Smooth muscle cell (in vitro differentiated cells): ENCODE data around the gene SNAP23. TPM values are rescaled to one million over a fixed set of nuclear protein-coding genes. Genes with fewer than 3 reads are reported as not detected.
A peak's percentile ranks its signal among the peaks of the same experiment; 100 is the strongest.

Experiments used
- DNase-seq: peaks from one replicate; lab custom pipeline; 2025; ENCODE audit not compliant: unreplicated experiment; lab: John Stamatoyannopoulos, UW
- H2AFZ ChIP-seq: fragments of 200-600 bp; sonication (generic); 2 replicates; pipeline ENCODE4 v1.6.0; 2016; ENCODE audit warnings: antibody characterized with exemption, low read depth, mild to moderate bottlenecking
- H3F3A ChIP-seq: fragments of 200-600 bp; sonication (generic); 2 replicates; pipeline ENCODE4 v1.6.0; 2017; ENCODE audit warnings: antibody characterized with exemption, low read depth
- H3K27ac ChIP-seq: fragments of 200-600 bp; sonication (generic); 2 replicates; pipeline ENCODE4 v1.5.1; 2016; ENCODE audit warnings: low read depth, mild to moderate bottlenecking
- H3K27me3 ChIP-seq: fragments of 200-600 bp; sonication (generic); 2 replicates; pipeline ENCODE4 v1.6.1; 2016; ENCODE audit warnings: low read depth, mild to moderate bottlenecking
- H3K36me3 ChIP-seq: fragments of 200-600 bp; sonication (generic); 2 replicates; pipeline ENCODE4 v1.5.1; 2016; ENCODE audit warnings: low read depth
- H3K4me1 ChIP-seq: fragments of 200-600 bp; sonication (generic); 2 replicates; pipeline ENCODE4 v1.5.1; 2016; ENCODE audit warnings: low read depth
- H3K4me2 ChIP-seq: fragments of 200-600 bp; sonication (generic); 2 replicates; pipeline ENCODE4 v1.6.0; 2016; ENCODE audit warnings: mild to moderate bottlenecking
- H3K4me3 ChIP-seq: fragments of 200-600 bp; sonication (generic); 2 replicates; pipeline ENCODE4 v1.5.1; 2016; ENCODE audit warnings: mild to moderate bottlenecking
- H3K79me2 ChIP-seq: fragments of 200-600 bp; sonication (generic); 2 replicates; pipeline ENCODE4 v1.6.0; 2016; ENCODE audit warnings: low read depth, mild to moderate bottlenecking
- H3K9ac ChIP-seq: fragments of 200-600 bp; sonication (generic); 2 replicates; pipeline ENCODE4 v1.6.0; 2016; ENCODE audit warnings: low read depth
- H3K9me3 ChIP-seq: fragments of 200-600 bp; sonication (generic); replicated peaks from 2 replicates; pipeline ENCODE4 v1.5.1; 2016; ENCODE audit warnings: low read depth
- H4K20me1 ChIP-seq: fragments of 200-600 bp; sonication (generic); 2 replicates; pipeline ENCODE4 v1.6.0; 2016; ENCODE audit warnings: low read depth
- CTCF ChIP-seq: fragments of 200-600 bp; sonication (generic); IDR thresholded peaks from 2 replicates; pipeline ENCODE4 v1.5.1; 2017; ENCODE audit warnings: borderline replicate concordance, mild to moderate bottlenecking, antibody characterized with exemption; ENCODE audit not compliant: insufficient read depth, poor library complexity, severe bottlenecking
- WGBS: methylation state at CpG from one replicate; pipeline ENCODE4 v1.1.7; 2016; ENCODE audit warnings: low lambda C conversion rate; 5-methylcytosine and 5-hydroxymethylcytosine counted together
- polyA plus RNA-seq: library from polyadenylated mRNA; unstranded; fragments of >200 nt; fragmentation: Nextera tagmentation; extraction: Ambion mirVana; gene quantifications from 2 replicates; pipeline ENCODE4 v1.2.1, GENCODE V29; 2016
- total RNA-seq: library from RNA; depleted of rRNA; stranded (reverse); fragments of >200 nt; gene quantifications from 2 replicates; pipeline ENCODE4 v1.2.3, GENCODE V29; 2014

Gene SNAP23
- total and polyA plus RNA-seq, 2 experiments from 2014 or later = 73.8 to 78.7 TPM

DNA sequence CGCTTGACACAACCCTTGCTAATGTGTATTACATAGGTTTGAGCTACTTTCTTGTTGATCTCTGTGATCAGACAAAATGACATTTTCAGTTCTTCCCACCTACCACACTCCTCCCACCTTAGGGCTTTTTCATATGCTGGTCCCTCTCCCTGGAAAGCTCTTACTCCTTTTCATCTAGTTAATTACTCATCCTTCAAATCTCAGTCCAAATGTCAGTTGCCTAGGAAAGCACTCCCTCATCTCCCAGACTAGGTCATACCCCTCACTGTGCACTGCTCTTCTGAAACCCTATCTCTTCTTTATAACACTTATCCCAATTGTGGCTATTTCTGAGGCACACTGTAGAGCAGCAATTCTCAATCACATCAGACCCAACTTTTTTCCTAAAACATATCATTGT lies 11.8 kb upstream of the SNAP23 start:
- H3K36me3 ChIP-seq = no peaks in the 10 kb centered on the region
- H3K4me3 ChIP-seq = no peak overlapping the region
- WGBS = 100% methylated on average over 1 of the region's 1 CpG
- H3K4me2 ChIP-seq = no peak overlapping the region
- H4K20me1 ChIP-seq = peaks cover 49% of the 10 kb centered on the region
- no peaks in the 10 kb centered on the region for H3F3A ChIP-seq
- H3K4me1 ChIP-seq = no peaks in the 10 kb centered on the region
- H3K79me2 ChIP-seq = peaks cover 86% of the 10 kb centered on the region
- no peaks in the 10 kb centered on the region for H3K27me3 ChIP-seq
- H3K9me3 ChIP-seq = no peaks in the 10 kb centered on the region
- no peak overlapping the region for H3K27ac ChIP-seq
- no peak for TF ChIP-seq CTCF
- H3K9ac ChIP-seq = no peak overlapping the region
- no peak overlapping the region for H2AFZ ChIP-seq
- no peak for DNase-seq

DNA sequence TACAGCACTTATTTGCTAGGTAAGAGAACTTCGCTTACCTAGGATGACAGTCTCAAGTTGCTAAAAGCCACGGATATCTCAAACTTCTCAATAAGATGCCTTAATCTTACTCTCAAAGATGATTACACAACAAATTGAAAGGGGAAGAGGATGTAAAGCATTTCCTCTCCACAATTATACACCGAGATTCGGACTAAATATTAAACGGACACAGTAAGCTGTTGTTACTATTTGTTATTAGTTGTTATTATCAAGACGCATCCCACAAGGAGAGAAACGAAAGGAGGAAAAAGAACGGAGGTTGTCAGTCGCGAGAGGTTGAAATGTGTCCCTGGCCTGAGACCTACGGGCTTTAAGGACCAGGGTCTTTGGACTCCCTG lies 5.2 kb upstream of the SNAP23 start:
- no peaks in the 10 kb centered on the region for H3K9me3 ChIP-seq
- peaks cover 18% of the 10 kb centered on the region for H3K4me1 ChIP-seq
- peak overlapping the region; percentile 99 for H3K9ac ChIP-seq
- peaks cover 16% of the 10 kb centered on the region for H3F3A ChIP-seq
- H2AFZ ChIP-seq = peak overlapping the region; percentile 98
- peak overlapping the region; percentile 100 for H3K4me2 ChIP-seq
- WGBS = 8% methylated on average over 11 of the region's 11 CpGs
- no peak for DNase-seq
- no peak for TF ChIP-seq CTCF
- no peaks in the 10 kb centered on the region for H3K27me3 ChIP-seq
- H3K36me3 ChIP-seq = no peaks in the 10 kb centered on the region
- H3K4me3 ChIP-seq = peak overlapping the region; percentile 75
- H4K20me1 ChIP-seq = peaks cover 18% of the 10 kb centered on the region
- peaks cover 54% of the 10 kb centered on the region for H3K79me2 ChIP-seq
- peak overlapping the region; percentile 100 for H3K27ac ChIP-seq

DNA sequence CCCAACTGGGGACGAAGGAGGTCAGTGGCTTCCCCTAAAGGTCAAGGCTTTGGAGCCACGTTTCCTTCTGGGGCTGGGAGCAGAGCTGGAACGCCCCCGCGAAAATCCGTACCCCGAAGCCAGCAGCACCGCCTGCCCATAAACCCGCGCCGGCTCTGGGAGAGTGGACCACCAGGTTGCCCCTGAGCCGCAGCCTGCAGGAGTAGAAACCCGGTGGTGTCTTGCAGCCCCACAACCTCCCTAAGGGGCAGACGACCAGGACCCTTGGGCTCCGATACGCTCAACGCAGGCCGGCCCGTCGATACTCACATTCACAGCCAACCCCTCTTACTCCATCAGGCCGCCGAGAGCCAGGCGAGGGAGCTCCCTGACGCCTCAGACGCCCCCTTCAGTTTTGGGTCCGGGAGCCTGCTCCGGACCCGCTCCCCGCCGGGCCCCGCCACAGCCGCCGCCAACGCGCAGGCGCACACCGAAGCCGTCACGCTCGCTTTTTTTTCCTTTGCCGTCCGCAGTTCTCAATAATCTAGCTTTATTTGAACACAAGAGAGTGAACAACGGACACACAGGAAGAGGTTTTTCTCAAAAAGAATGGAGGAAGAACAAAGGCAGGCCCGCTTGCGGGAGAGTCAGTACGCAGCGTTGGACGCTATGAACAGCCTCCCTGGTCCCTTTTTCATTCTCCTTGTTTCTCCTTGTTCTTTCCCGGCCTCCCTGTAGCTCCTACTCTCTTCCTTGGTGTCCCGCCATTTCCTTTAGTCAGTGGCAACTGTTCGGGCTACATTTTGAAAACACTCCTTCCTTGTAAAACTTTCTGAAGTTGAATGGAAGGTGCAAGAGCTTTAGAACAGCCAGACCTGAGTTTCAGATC lies 4.5 kb upstream of the SNAP23 start, which contains the start of gene ZNF106:
Gene ZNF106 (minus strand): TSS at position 471 of the 868 bp plus-strand sequence. CDS start 18,852 bp downstream, outside the sequence.
- Histone ChIP-seq H3K9ac (peak within 1 kb of the TSS; percentile 99), H3K4me1 (peaks cover 18% of the 10 kb centered on the region), H3K79me2 (peaks cover 52% of the 10 kb centered on the region), H4K20me1 (peaks cover 17% of the 10 kb centered on the region), H3K4me3 (peak within 1 kb of the TSS; percentile 75), H3K27ac (peak within 1 kb of the TSS; percentile 100), H3K4me2 (peak within 1 kb of the TSS; percentile 100), H2AFZ (peak within 1 kb of the TSS; percentile 98), H3K36me3 (no peaks in the 10 kb centered on the region), H3F3A (peaks cover 16% of the 10 kb centered on the region), H3K9me3 (no peaks in the 10 kb centered on the region), H3K27me3 (no peaks in the 10 kb centered on the region)
- 2% methylated on average over 50 of the region's 51 CpGs for WGBS
- no peak for TF ChIP-seq CTCF
- peak; percentile 78 for DNase-seq
